A673 (cell line): ENCODE measurements around the gene TJP1. TPM values are rescaled to one million over a fixed set of nuclear protein-coding genes. Genes with fewer than 3 reads are reported as not detected.

Experiments used
- BruUV-seq: library from RNA; stranded (reverse); fragments of 400-500 nt; replicated peaks from 2 replicates; lab custom pipeline; 2021; lab: Mats Ljungman, UMichigan
- CTCF ChIA-PET: fragments of 300-600 bp; sonication (Branson Sonifier 250); formaldehyde crosslinking; loops from one replicate; lab custom pipeline; 2022; ENCODE audit warnings: antibody characterized with exemption; lab: Charles Lee
- POLR2A ChIA-PET: fragments of 300-600 bp; sonication (Branson Sonifier 250); formaldehyde crosslinking; loops from one replicate; lab custom pipeline; 2022; ENCODE audit warnings: antibody characterized with exemption; ENCODE audit not compliant: low non-redundant PET; lab: Charles Lee
- DNase-seq: peaks from one replicate; pipeline ENCODE4 v3.0.0-alpha.2; 2015; ENCODE audit warnings: low spot score
- H3K27ac ChIP-seq: fragments of 200-600 bp; sonication (generic); 2 replicates; pipeline ENCODE4 v1.5.1; 2016; ENCODE audit warnings: mixed run types, low read depth, mild to moderate bottlenecking, mixed read lengths, antibody characterized with exemption, low read length; ENCODE audit not compliant: poor library complexity, severe bottlenecking
- H3K27me3 ChIP-seq: fragments of 200-600 bp; sonication (generic); replicated peaks from 2 replicates; pipeline ENCODE4 v1.6.1; 2017; ENCODE audit warnings: mixed run types, low read depth, mild to moderate bottlenecking, mixed read lengths, antibody characterized with exemption, low read length; ENCODE audit not compliant: insufficient read depth, poor library complexity
- H3K36me3 ChIP-seq: fragments of 200-600 bp; sonication (generic); 2 replicates; pipeline ENCODE4 v1.6.1; 2016; ENCODE audit warnings: mixed run types, mild to moderate bottlenecking, mixed read lengths, antibody characterized with exemption, low read length; ENCODE audit not compliant: insufficient read depth, poor library complexity, severe bottlenecking
- H3K4me1 ChIP-seq: fragments of 200-600 bp; sonication (generic); 2 replicates; pipeline ENCODE4 v1.6.1; 2017; ENCODE audit warnings: mixed run types, mild to moderate bottlenecking, mixed read lengths, antibody characterized with exemption, low read length; ENCODE audit not compliant: insufficient read depth, poor library complexity, severe bottlenecking
- H3K4me3 ChIP-seq: fragments of 200-600 bp; sonication (generic); 2 replicates; pipeline ENCODE4 v1.5.1; 2016; ENCODE audit warnings: low read depth, mixed run types, mild to moderate bottlenecking, mixed read lengths, low read length; ENCODE audit not compliant: poor library complexity, severe bottlenecking
- H3K9me3 ChIP-seq: fragments of 200-600 bp; sonication (generic); 2 replicates; pipeline ENCODE4 v1.6.1; 2016; ENCODE audit warnings: mixed run types, low read depth, mild to moderate bottlenecking, mixed read lengths, antibody characterized with exemption, low read length; ENCODE audit not compliant: poor library complexity, severe bottlenecking
- CTCF ChIP-seq: fragments of 300-800, 200-600 bp; sonication (generic); conservative IDR thresholded peaks from 2 replicates; pipeline ENCODE4 v1.5.1; 2017; ENCODE audit warnings: low read depth, mild to moderate bottlenecking, antibody characterized with exemption, low read length, moderate library complexity, mixed read lengths
- EZH2 ChIP-seq: fragments of 200-600 bp; sonication (generic); IDR thresholded peaks from 2 replicates; pipeline ENCODE4 v1.6.1; 2017; ENCODE audit warnings: borderline replicate concordance, low read depth, mild to moderate bottlenecking, mixed read lengths, antibody characterized with exemption, low read length; ENCODE audit not compliant: poor library complexity, severe bottlenecking
- intact Hi-C: fragments of 100-400 bp; cut with micrococcal nuclease; formaldehyde crosslinking; loops from one replicate; pipeline ENCODE4 v1.10.0; 2022; ENCODE audit not compliant: unreplicated experiment
- total RNA-seq: library from RNA; stranded (reverse); gene quantifications from 2 replicates; pipeline ENCODE4 v1.2.3, GENCODE V29; 2021

Gene TJP1
- total RNA-seq, 1 experiment from 2014 or later, result 34.7 TPM

DNA sequence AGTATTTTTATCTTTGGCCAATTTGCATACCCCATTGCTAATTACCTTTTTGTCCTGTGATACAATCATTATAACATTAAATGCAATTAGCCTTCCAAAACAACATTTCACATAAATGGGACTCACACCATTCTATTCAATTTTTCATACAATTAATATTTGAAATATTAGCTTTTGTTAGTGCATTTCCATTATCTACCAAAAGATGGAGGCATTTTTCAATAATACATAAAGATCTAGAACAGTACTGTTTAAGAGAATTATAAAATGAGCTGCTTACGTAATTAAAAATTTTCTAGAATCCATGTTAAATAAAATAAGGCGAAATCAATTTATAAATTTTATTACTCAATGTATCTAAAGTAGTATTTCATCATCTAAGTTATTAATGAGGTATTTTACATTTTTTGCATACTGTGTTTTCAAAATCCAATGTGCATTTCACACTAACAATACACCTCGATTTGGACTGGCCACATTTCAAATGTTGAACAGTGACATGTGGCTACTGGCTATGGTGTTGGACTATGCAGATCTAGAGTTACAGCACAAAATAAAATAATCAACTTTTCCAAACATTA, 74.3 kb downstream of the TJP1 start:
- H3K27ac ChIP-seq, result no peak overlapping the region
- H3K4me1 ChIP-seq, result no peaks in the 10 kb centered on the region
- POLR2A ChIA-PET, result no interaction called here
- no peaks in the 10 kb centered on the region for H3K27me3 ChIP-seq
- intact Hi-C loops, result loop anchor here (2.0 kb wide), 1 partner anchor 177 kb away; no protein-coding TSS in a partner anchor
- TF ChIP-seq CTCF, result peak; percentile 68
- TF ChIP-seq EZH2, result no peak
- no peak overlapping the region for H3K4me3 ChIP-seq
- BruUV-seq, result no TSS peak
- peak; percentile 22 for DNase-seq
- no peaks in the 10 kb centered on the region for H3K9me3 ChIP-seq
- H3K36me3 ChIP-seq, result no peaks in the 10 kb centered on the region
- CTCF ChIA-PET, result interaction anchor here (0.6 to 2.2 kb wide), 6 partner anchors 9 to 327 kb away, joined by 3 to 42 read pairs (median 7); no protein-coding TSS in a partner anchor

- no TSS peak for BruUV-seq
- ChIA-PET POLR2A (no interaction called here), CTCF (no interaction called here)
- no peaks in the 10 kb centered on the region for H3K27me3 ChIP-seq
- no peaks in the 10 kb centered on the region for H3K36me3 ChIP-seq
- intact Hi-C loops, result no loop called here
- H3K9me3 ChIP-seq, result no peaks in the 10 kb centered on the region
- no peak for DNase-seq
- no peak for TF ChIP-seq CTCF
- no peak for TF ChIP-seq EZH2
- H3K4me3 ChIP-seq, result no peak overlapping the region
- no peaks in the 10 kb centered on the region for H3K4me1 ChIP-seq
- H3K27ac ChIP-seq, result no peak overlapping the region
Measured at GRCh38 chr15:29743475-29743874, 78.8 kb downstream of the TJP1 start.

GRCh38 chr15:29740692-29741311, 81.5 kb downstream of the TJP1 start:
- TF ChIP-seq CTCF, result peak; percentile 56
- no peak for TF ChIP-seq EZH2
- Histone ChIP-seq H3K9me3 (no peaks in the 10 kb centered on the region), H3K27me3 (no peaks in the 10 kb centered on the region), H3K36me3 (no peaks in the 10 kb centered on the region), H3K4me3 (no peak overlapping the region), H3K4me1 (no peaks in the 10 kb centered on the region), H3K27ac (no peak overlapping the region)
- ChIA-PET POLR2A (no interaction called here), CTCF (no interaction called here)
- DNase-seq, result peak; percentile 9
- intact Hi-C loops, result loop anchor here (2.0 kb wide), 1 partner anchor 72 kb away; no protein-coding TSS in a partner anchor
- no TSS peak for BruUV-seq
